ENCODE results near the gene RPE.

The RPE gene

GRCh38 chr2:209976698-209977385, 25.6 kb upstream of the RPE start:
- Histone ChIP-seq H3K9ac (ENCODE audit: low read length) (no peak overlapping the region), H3K9me3 (ENCODE audit: control insufficient read depth, low read length) (no peaks in the 10 kb centered on the region), H3K27me3 (replicated peaks; ENCODE audit: control insufficient read depth, insufficient read depth, low read length) (no peaks in the 10 kb centered on the region), H3K36me3 (ENCODE audit: control insufficient read depth, insufficient read depth, low read length, severe bottlenecking) (no peaks in the 10 kb centered on the region), H3K4me1 (ENCODE audit: control insufficient read depth, insufficient read depth, low read length) (no peaks in the 10 kb centered on the region), H3K4me3 (ENCODE audit: low read length) (no peak overlapping the region)
- no peak for DNase-seq (ENCODE audit: low read depth)

GRCh38 chr2:209977386-209978239, 24.8 kb upstream of the RPE start:
- Histone ChIP-seq H3K27me3 (replicated peaks; ENCODE audit: control insufficient read depth, insufficient read depth, low read length) (no peaks in the 10 kb centered on the region), H3K4me3 (ENCODE audit: low read length) (no peak overlapping the region), H3K36me3 (ENCODE audit: control insufficient read depth, insufficient read depth, low read length, severe bottlenecking) (no peaks in the 10 kb centered on the region), H3K9ac (ENCODE audit: low read length) (no peak overlapping the region), H3K9me3 (ENCODE audit: control insufficient read depth, low read length) (no peaks in the 10 kb centered on the region), H3K4me1 (ENCODE audit: control insufficient read depth, insufficient read depth, low read length) (no peaks in the 10 kb centered on the region)
- DNase-seq (ENCODE audit: low read depth) = peak; percentile 73

GRCh38 chr2:209984291-209984690, 18.1 kb upstream of the RPE start:
- Histone ChIP-seq H3K4me3 (ENCODE audit: low read length) (no peak overlapping the region), H3K36me3 (ENCODE audit: control insufficient read depth, insufficient read depth, low read length, severe bottlenecking) (no peaks in the 10 kb centered on the region), H3K4me1 (ENCODE audit: control insufficient read depth, insufficient read depth, low read length) (no peaks in the 10 kb centered on the region), H3K9ac (ENCODE audit: low read length) (no peak overlapping the region), H3K9me3 (ENCODE audit: control insufficient read depth, low read length) (no peaks in the 10 kb centered on the region), H3K27me3 (replicated peaks; ENCODE audit: control insufficient read depth, insufficient read depth, low read length) (no peaks in the 10 kb centered on the region)
- no peak for DNase-seq (ENCODE audit: low read depth)

GRCh38 chr2:209985874-209986273, 16.6 kb upstream of the RPE start:
- no peaks in the 10 kb centered on the region for H3K36me3 ChIP-seq (ENCODE audit: control insufficient read depth, insufficient read depth, low read length, severe bottlenecking)
- DNase-seq (ENCODE audit: low read depth) = no peak
- no peak overlapping the region for H3K4me3 ChIP-seq (ENCODE audit: low read length)
- no peak overlapping the region for H3K9ac ChIP-seq (ENCODE audit: low read length)
- no peaks in the 10 kb centered on the region for H3K4me1 ChIP-seq (ENCODE audit: control insufficient read depth, insufficient read depth, low read length)
- no peaks in the 10 kb centered on the region for H3K27me3 ChIP-seq (replicated peaks; ENCODE audit: control insufficient read depth, insufficient read depth, low read length)
- H3K9me3 ChIP-seq (ENCODE audit: control insufficient read depth, low read length) = no peaks in the 10 kb centered on the region

- Histone ChIP-seq H3K4me3 (ENCODE audit: low read length) (no peak overlapping the region), H3K9me3 (ENCODE audit: control insufficient read depth, low read length) (no peaks in the 10 kb centered on the region), H3K9ac (ENCODE audit: low read length) (no peak overlapping the region), H3K36me3 (ENCODE audit: control insufficient read depth, insufficient read depth, low read length, severe bottlenecking) (no peaks in the 10 kb centered on the region), H3K4me1 (ENCODE audit: control insufficient read depth, insufficient read depth, low read length) (no peaks in the 10 kb centered on the region), H3K27me3 (replicated peaks; ENCODE audit: control insufficient read depth, insufficient read depth, low read length) (no peaks in the 10 kb centered on the region)
- no peak for DNase-seq (ENCODE audit: low read depth)
These were observed 16.0 kb upstream of the RPE start for GRCh38 chr2:209986415-209986814.

- no peaks in the 10 kb centered on the region for H3K27me3 ChIP-seq (replicated peaks; ENCODE audit: control insufficient read depth, insufficient read depth, low read length)
- H3K4me3 ChIP-seq (ENCODE audit: low read length) = no peak overlapping the region
- H3K36me3 ChIP-seq (ENCODE audit: control insufficient read depth, insufficient read depth, low read length, severe bottlenecking) = no peaks in the 10 kb centered on the region
- no peak overlapping the region for H3K9ac ChIP-seq (ENCODE audit: low read length)
- no peaks in the 10 kb centered on the region for H3K4me1 ChIP-seq (ENCODE audit: control insufficient read depth, insufficient read depth, low read length)
- no peak for DNase-seq (ENCODE audit: low read depth)
- no peaks in the 10 kb centered on the region for H3K9me3 ChIP-seq (ENCODE audit: control insufficient read depth, low read length)
These were observed 14.4 kb upstream of the RPE start for GRCh38 chr2:209988010-209988409.

- Histone ChIP-seq H3K4me1 (ENCODE audit: control insufficient read depth, insufficient read depth, low read length) (no peaks in the 10 kb centered on the region), H3K36me3 (ENCODE audit: control insufficient read depth, insufficient read depth, low read length, severe bottlenecking) (no peaks in the 10 kb centered on the region), H3K9ac (ENCODE audit: low read length) (no peak overlapping the region), H3K4me3 (ENCODE audit: low read length) (no peak overlapping the region), H3K9me3 (ENCODE audit: control insufficient read depth, low read length) (no peaks in the 10 kb centered on the region), H3K27me3 (replicated peaks; ENCODE audit: control insufficient read depth, insufficient read depth, low read length) (no peaks in the 10 kb centered on the region)
- no peak for DNase-seq (ENCODE audit: low read depth)
These were observed 11.6 kb upstream of the RPE start for GRCh38 chr2:209990838-209991237.

GRCh38 chr2:209993968-209994367, 8.5 kb upstream of the RPE start:
- Histone ChIP-seq H3K36me3 (ENCODE audit: control insufficient read depth, insufficient read depth, low read length, severe bottlenecking) (no peaks in the 10 kb centered on the region), H3K4me3 (ENCODE audit: low read length) (no peak overlapping the region), H3K27me3 (replicated peaks; ENCODE audit: control insufficient read depth, insufficient read depth, low read length) (no peaks in the 10 kb centered on the region), H3K9ac (ENCODE audit: low read length) (no peak overlapping the region), H3K9me3 (ENCODE audit: control insufficient read depth, low read length) (no peaks in the 10 kb centered on the region), H3K4me1 (ENCODE audit: control insufficient read depth, insufficient read depth, low read length) (no peaks in the 10 kb centered on the region)
- DNase-seq (ENCODE audit: low read depth) = no peak

- Histone ChIP-seq H3K9me3 (ENCODE audit: control insufficient read depth, low read length) (no peaks in the 10 kb centered on the region), H3K36me3 (ENCODE audit: control insufficient read depth, insufficient read depth, low read length, severe bottlenecking) (no peaks in the 10 kb centered on the region), H3K27me3 (replicated peaks; ENCODE audit: control insufficient read depth, insufficient read depth, low read length) (no peaks in the 10 kb centered on the region), H3K9ac (ENCODE audit: low read length) (no peak overlapping the region), H3K4me1 (ENCODE audit: control insufficient read depth, insufficient read depth, low read length) (peaks cover 10% of the 10 kb centered on the region), H3K4me3 (ENCODE audit: low read length) (no peak overlapping the region)
- DNase-seq (ENCODE audit: low read depth) = no peak
These were observed 3.8 kb upstream of the RPE start for GRCh38 chr2:209998596-209998995.

- no peaks in the 10 kb centered on the region for H3K36me3 ChIP-seq (ENCODE audit: control insufficient read depth, insufficient read depth, low read length, severe bottlenecking)
- H3K4me1 ChIP-seq (ENCODE audit: control insufficient read depth, insufficient read depth, low read length) = peaks cover 31% of the 10 kb centered on the region
- H3K4me3 ChIP-seq (ENCODE audit: low read length) = no peak overlapping the region
- no peaks in the 10 kb centered on the region for H3K9me3 ChIP-seq (ENCODE audit: control insufficient read depth, low read length)
- DNase-seq (ENCODE audit: low read depth) = no peak
- H3K27me3 ChIP-seq (replicated peaks; ENCODE audit: control insufficient read depth, insufficient read depth, low read length) = no peaks in the 10 kb centered on the region
- H3K9ac ChIP-seq (ENCODE audit: low read length) = no peak overlapping the region
These were observed 1.7 kb upstream of the RPE start for GRCh38 chr2:210000464-210001324.

- Histone ChIP-seq H3K36me3 (ENCODE audit: control insufficient read depth, insufficient read depth, low read length, severe bottlenecking) (peaks cover 2% of the 10 kb centered on the region), H3K27me3 (replicated peaks; ENCODE audit: control insufficient read depth, insufficient read depth, low read length) (no peaks in the 10 kb centered on the region), H3K4me3 (ENCODE audit: low read length) (peak overlapping the region; percentile 99), H3K9me3 (ENCODE audit: control insufficient read depth, low read length) (no peaks in the 10 kb centered on the region), H3K9ac (ENCODE audit: low read length) (peak overlapping the region; percentile 96), H3K4me1 (ENCODE audit: control insufficient read depth, insufficient read depth, low read length) (peaks cover 48% of the 10 kb centered on the region)
- DNase-seq (ENCODE audit: low read depth) = peak; percentile 56
These were observed 921 bp downstream of the RPE start for GRCh38 chr2:210003359-210003758.
